CD1c-positive myeloid dendritic cell (primary cell): Measurements from ENCODE around the gene SKIDA1.
A peak's percentile ranks its signal among the peaks of the same experiment; 100 is the strongest.

ENCODE experiments used
- DNase-seq: peaks from one replicate; pipeline ENCODE4 v3.0.0-alpha.2; 2016; ENCODE audit errors: extremely low spot score

SKIDA1 gene

GRCh38 chr10:21529032-21529910 lies 3.8 kb upstream of the SKIDA1 start:
- no peak for DNase-seq

- no peak for DNase-seq
Observed at GRCh38 chr10:21528236-21529031, 3.0 kb upstream of the SKIDA1 start.

DNA sequence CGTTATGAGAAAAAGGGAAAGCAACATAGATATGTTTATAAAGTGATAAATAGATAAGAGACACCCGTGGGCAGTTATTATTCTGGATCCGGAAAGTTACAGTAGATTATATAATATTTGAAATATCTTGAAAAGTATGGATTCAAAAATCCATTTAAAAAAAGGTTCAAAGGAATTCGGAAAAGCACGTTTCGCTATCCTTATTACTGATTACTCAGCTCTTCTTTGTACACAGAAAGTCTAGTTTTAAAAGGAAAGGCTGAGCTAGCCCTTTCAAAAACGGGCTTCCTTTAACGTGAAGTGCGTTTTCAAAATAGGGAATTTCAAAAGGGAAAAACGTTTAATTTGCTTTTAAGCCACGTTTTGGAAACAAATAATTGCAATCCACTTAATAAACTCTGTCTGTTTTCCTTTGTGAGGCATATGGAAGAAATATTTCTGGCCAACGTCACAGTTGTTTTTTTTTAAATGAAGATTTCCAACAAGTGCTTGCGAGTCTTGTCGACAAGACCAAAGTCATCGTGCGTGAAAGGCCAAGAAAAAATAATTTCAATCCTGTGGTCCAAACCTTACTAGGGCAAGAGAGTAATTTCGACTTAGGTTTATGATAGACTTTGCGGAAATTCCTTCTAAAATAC lies 2.2 kb upstream of the SKIDA1 start:
- DNase-seq, result peak; percentile 32

DNA sequence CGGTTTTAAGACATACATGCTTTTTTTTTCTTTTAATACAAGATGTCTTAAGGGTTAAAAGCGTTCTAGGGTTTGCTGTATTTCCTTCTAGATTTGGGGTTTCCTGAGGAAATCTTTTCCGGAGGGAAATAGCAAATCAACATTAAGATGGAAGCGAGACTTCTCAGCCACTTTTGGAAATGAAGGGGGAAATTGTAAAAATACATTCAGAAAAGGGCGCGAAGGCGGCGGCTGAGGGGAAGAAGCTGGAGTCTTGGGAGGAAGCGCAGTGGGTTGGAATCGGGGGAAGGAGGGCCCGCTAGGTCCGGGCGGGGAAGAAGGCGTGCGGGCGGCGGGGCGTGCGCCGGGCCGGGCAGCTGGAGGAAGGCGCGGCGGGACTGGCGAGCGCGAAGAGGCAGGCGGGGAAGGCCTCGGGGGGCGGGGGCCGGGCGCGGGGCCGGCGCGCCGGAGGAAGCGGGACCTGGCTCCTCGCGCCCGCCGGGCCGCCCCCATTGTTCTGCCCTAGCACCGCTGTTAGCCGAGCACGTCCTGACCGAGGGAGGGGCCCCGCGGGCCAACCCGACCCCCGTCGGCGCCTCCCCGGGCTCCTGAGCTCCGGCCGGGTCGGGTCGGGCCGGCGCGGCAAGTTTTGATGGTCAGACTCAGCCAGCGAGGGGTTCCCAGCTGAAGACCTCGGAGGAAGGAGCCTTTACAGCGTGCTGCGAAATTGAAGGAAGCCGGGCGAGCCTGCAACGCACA lies 1.5 kb upstream of the SKIDA1 start:
- DNase-seq, result peak; percentile 72

GRCh38 chr10:21526188-21526859 lies 842 bp upstream of the SKIDA1 start:
- DNase-seq, result peak; percentile 67

GRCh38 chr10:21524526-21525366 lies 736 bp downstream of the SKIDA1 start:
- peak; percentile 48 for DNase-seq

DNA sequence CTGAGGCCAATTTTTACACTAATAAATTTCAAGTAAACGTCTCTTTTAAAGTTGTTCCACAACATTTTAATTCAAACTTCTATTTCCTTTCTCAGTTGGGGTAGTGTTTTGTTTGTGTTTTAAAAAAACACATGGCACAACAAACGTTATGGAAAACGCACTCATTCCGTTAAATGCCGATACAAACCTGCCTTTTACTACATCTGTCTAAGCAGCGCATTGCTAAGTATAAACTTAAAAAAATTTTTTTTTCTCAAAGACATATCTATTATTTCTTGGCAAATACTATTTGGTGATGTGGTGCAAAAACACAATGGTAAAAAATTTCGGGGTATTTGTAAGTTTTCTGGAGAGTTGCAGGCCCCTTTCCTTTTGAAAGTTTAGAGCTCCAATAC lies 1.4 kb downstream of the SKIDA1 start:
- DNase-seq, result no peak

DNA sequence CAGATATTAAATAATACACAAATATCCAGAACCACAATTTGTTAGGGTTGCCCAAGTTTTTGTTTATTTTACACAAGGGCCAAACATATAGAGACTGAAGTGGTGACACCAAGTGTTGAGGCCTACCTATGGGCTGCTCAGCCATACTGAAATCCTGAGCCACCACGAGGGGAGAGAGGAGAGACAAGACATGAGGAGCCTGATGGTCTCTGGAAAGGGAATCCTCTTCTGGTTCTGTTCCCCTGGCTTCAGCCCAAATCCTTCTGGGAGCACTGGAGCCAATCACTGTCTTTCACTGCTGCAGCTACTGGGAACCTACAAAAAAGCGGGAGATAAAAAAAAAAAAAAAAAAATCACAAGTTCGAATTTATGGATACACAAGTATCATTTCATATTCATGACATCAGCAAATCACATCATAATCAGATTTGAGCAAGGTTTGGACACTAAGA lies 1.9 kb downstream of the SKIDA1 start:
- no peak for DNase-seq

DNA sequence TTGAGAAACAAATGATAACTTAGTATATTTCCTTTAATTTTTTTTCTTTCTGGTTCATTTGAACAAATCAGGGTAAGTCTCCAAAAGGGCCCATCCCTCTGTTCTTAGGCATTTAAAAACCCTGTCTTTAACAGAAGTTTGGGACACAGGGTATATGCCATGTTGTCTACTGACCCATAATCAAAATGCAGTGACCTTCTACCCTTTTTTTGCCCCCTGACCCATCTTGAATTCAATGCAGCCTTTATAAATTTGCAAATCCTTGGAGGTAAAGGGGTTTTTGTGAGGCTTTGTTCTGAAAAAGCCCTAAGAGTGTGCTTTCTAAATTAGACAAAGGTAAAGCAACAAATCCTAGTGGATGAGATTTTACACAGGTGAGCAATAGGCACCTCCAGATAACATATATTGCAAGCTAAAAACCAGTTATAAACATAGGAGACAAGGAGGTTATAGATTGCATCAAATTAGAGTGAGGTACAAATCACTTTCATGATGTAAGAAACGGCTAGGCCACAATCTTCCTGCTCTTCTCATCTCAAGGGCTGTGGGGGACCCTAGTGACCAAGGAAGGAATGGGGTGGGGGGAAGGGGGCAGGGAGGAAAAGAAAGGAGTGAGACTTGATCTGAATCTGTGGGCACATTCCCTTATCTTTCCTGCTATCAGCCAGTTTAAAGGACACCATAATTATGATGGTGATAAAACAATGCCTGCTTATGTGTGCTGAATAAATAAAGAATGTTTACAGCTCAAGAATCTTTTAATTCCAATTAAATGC lies 2.7 kb downstream of the SKIDA1 start:
- no peak for DNase-seq

- DNase-seq, result no peak
Observed at GRCh38 chr10:21521751-21522533, 3.5 kb downstream of the SKIDA1 start.

DNA sequence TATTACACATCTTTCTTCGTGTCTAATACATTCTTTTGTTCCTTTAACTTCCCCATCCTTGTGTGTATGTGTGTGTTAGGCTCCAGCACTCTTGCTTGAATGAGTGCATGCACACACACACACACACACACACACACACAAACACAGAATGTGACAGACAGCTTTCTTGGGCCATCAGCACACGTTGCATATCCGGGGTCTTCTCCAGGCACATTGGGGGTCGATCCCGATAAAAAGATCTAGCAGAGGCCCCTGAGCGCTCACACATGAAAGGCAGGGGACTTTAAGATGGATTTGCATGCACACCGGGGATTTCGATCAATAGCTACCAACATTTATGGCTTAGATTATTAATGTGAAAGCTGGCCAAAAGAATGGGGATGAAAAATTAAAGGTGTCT lies 4.5 kb downstream of the SKIDA1 start:
- no peak for DNase-seq

GRCh38 chr10:21520509-21520908 lies 5.0 kb downstream of the SKIDA1 start:
- DNase-seq, result no peak

GRCh38 chr10:21519941-21520436 lies 5.5 kb downstream of the SKIDA1 start:
- DNase-seq, result peak; percentile 26

DNA sequence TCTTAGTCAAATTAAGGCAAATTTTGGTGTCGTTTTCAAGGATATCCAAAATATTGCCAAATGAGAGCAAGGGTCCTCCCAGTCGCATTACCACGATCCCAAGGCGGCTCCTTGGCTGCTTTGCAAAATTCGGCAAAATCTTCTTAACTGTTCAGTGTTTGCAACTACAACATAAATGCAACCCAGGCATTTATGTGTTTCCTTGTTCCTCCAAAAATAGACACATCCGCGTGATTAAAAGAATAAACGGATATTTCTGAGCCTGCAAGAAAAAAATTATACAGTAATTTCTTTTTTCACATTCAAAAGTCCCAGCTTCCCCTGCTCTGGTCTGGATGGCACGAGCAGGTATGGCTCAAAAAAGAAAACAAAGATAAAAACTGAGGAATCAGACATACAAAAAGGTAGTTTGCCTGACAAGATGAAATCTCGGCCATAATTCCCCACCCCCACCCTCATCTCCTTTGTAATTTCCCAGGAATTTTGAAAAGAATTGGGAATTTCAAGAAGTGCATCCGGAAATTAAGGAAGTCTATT lies 6.0 kb downstream of the SKIDA1 start:
- DNase-seq, result no peak

DNA sequence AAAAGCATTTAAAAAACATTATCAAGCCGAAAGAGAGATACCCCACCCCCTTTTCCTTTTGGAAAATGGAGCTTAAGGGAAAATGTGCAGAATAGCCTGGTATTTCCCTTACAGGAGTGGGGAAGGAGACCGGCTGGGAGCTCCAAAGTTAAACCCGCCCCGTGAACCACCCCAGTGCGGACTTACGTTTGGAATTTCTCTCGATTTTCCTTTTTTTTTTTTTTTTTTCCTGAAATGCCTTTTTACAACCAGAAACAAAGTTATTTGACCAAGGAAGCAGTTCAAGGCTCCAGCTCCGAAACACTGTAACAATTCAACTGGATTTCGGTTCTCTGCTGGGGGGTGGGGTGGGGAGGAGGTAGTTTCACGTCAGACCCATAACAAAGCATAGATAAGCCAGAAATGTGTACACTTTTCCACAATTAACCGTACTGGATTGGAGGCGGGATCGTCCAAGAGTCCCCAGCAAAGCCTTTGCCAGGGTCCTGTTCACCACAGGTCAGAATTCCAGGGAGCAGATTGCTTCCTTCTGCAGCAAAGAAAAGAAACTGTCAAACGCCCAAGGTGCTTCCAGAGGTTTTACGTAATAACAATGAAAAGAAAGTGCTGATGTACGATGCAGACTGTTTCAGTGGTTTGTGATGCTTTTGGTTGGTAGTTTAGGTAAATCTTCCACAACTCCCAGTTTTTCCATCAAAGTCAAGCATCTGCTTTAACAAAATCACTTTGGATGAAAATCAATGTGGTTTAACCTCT lies 6.7 kb downstream of the SKIDA1 start:
- DNase-seq, result no peak

DNA sequence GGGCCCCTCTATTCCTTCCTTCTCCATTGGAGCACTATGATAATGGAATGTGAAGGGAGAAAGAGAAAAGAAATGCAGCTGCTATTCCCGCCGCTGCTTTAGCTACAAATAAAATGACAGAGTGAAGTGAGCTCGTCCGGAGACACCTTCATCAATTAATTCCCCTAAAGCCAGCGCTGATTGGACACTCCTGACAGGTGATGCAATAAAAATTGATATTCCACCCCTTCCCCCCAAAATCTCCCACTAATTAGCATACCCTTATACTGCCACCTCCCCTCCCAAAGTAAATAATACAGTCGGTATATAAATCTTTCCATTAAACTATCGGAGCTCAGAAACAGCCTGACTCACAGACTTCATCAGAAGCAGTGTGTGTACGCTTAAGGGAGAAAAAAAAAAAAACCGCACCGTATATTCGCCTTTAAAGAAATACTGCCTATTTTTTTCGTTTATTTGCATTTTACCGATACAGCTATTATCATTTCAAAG lies 7.3 kb downstream of the SKIDA1 start:
- peak; percentile 39 for DNase-seq
